Activated CD4-positive, alpha-beta T cell treated with anti-CD3 and anti-CD28 coated beads for 24 hours (primary cell): Measurements from ENCODE around the gene PRKN.

Source experiments
- DNase-seq, 2 donors: peaks; one replicate each; pipeline ENCODE4 v3.0.0-alpha.2; 2020; ENCODE audit warnings: low read depth in 2 of 2

The PRKN gene

DNA sequence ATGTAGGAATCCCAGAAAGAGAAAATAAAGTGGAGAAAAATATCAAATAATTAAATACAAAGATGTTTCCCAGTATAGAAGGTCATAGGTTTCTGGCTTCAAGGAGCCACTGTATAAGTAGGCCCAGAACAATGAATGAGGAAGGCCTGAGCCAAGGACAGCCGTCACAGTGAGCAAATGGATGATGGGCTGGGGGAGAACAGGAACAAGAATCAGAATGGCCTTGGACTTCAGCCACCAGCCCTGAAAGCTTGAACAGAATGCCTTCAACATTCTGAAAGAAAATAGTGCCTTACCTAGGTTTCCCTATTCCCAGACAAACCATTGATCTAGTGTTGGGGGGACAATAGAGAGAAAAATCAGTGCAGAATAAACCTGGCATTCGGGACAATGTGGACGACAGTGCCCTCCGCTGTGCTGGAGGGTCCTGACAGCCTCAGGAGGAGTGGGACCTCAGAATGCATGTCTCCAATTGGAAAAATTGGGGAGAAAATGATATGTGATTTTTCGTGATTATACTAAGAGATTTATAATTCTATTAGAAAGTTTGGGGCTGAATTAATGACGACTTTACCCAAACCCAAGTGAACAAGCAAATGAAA, 1119.8 kb downstream of the PRKN start:
- no peak for DNase-seq

DNA sequence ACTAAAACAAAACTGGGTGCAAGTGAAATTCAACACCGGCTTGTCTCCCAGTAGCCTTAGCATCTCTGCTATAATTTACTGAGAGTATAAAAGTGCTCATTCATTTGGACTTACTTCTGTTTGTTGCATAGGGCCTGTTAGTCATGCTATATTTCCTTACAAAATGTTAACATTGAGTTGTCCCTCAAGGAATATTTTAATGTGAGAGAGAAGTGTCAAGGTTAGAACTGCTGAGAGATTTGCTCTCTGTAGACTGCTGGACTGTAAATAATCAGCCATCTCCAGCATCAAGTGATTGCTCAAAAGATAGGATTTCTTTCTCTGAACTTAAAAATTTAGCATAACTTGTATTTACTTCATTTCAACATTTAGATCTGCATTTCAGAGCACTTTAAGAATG, 1125.2 kb downstream of the PRKN start:
- DNase-seq: no peak

DNA sequence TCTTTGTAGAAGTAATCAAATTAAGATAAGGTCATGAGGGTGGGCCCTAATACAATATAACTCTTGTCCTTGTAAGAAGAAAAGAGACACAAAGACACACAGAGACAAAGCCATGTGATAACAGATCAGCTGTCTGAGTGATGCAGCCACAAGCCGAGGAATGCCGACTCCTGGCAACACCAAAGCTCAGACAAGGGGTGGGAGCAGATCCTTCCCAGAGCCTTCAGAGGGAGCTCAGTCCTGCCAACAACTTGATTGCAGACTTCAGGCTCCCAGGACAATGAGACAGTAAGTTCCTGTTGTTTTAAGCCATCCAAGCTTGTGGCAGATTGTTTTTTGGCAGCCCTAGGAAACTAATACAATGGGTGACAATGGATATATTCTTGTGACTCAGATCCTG, 1128.7 kb downstream of the PRKN start:
- no peak for DNase-seq

DNA sequence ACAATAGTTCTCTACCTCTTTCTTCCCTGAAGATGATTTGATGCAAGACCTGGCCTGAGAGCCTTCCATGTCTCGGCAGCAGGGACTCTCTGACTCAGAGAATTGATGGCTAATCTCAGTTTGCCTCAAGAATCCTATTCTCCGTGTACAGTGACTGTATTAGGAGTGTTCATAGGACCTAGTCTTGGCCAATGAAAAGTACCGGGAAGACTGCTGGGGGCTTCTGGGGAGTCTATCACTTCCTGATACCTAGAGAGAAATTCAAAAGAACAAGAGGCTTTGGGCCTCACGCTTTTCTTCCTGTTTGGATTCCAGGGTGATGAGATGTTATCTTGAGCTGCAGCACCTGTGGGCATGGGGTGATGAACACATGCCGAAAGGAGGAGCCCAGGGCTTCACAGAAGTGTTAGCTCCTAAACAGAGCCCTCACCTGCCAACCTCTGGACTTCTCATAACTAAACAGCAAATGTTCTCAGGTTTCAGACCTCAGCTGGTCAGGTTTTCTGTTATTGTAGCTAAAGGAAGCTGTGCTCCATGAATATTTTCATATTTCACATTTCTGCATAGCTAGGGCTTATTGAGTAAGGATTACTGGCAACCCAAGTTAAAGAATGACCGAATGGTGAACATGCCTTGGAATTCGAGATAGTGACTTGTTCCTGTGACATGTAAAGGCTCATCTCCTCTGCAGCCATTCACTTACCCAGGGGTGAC, 1130.6 kb downstream of the PRKN start:
- no peak for DNase-seq

DNA sequence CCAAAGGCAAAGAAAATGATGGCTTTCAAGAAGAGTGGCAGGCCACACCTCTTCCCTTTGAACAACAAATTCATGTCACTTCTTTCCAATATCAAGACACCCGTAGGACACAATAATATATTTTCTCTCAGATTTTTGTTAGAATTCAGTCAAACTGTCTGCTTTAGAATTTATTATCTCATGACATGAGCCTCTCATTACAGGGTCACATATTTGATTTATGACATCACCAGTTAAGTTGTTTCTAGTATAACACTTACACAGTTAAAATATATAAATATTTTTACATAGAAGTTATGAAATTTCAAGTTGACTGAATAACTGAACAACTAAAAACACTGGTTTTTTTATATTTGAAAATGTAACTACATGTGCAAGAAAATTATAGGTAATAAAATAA, 1133.2 kb downstream of the PRKN start:
- DNase-seq: no peak

DNA sequence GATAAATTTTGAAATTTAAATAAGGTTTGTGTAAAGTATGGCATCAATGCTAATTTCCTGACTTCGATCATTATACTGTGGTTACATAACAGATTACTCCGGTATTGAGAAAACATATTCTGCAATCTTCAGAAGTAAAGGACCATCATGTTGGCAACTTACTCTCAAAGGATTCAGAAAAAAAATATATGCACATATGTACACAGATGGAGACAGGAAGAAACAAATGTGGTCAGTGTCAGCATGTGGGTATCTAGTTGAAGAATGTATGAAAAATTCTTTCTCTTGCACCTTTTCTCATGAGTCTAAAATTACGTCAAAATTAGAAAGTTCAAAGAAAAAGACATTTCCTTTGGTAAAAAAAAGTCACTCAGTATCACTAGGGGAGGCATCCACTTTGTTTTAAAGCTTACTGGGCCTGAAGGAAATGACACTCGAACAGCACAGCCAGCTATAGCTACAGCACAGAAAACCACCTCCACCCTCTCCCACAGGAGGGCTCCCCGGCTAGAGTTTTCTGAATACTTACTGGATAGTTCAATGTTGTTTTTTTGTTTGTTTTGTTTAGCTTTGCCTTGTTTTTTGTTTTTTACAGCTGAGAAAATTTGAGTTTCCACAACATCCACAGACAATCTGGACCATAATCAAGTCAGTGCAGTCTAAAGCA, 1136.5 kb downstream of the PRKN start:
- DNase-seq: no peak

DNA sequence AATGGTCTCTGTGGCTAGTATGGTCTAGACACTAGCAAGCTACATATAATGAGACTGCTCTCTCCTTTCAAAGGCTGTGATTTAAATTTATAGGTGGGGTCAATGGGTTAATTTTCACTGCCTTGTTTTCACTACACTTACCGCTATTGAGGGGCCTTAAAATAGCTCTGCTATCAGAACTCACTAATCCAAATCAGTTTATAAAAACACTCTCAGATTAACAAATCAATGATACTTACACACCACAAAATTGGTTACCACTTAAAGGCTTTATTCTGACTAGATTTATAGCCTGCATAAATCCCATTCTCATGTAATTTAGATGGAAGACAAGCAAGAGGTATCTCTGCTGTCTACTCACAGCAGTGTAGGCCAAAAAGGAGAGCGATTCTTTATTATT, 1140.7 kb downstream of the PRKN start:
- no peak for DNase-seq

DNA sequence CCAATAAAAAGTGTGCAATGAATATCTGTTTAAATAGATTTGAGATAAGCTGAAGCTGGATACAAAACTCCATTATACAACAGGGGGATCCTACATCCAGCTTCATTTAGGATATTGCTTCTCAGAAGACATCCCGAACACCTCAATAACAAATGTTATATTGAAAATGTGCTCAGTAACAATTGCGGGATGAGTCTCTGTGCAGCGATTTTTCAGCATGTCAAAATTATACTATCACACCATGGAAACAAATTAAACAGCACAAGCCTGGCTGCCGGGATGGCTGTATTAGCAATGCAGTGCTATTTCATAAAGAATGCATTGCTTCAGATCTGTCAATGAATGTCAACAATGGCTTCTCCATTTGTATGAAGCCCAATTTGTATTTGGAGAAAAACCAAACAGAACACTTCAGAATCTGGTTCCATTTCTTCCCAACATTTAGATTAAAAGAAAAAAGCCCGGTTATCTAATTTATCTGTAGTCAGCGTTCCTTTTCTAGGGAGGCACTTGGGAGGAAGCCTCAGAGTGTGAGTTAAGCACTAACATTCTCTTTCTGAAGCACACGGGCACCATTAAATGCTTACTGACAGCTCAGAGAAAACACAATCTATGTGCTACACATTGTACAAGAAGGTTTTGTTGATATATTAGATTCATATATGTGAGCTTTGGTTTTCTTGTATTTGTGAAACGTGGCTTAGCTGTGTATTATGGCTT, 1142.8 kb downstream of the PRKN start:
- no peak for DNase-seq

DNA sequence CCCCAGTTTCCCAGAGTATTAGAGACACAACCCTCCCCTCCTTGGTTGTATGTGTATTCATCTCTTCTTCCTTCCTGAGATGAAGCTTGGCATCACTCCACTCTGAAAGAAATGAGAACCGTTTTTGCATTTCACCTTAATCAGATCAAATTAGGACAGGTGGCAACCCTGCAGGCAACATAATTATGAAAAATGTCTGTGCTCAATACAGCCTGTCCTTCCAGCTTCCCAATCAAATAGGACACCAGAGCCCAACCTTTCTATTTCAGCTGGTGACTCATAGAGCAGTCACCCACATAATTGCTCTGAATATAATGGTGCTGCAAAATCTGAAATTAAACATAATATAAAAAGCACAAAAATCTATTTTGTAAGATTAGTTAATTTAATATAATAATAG, 1143.5 kb downstream of the PRKN start:
- no peak for DNase-seq

DNA sequence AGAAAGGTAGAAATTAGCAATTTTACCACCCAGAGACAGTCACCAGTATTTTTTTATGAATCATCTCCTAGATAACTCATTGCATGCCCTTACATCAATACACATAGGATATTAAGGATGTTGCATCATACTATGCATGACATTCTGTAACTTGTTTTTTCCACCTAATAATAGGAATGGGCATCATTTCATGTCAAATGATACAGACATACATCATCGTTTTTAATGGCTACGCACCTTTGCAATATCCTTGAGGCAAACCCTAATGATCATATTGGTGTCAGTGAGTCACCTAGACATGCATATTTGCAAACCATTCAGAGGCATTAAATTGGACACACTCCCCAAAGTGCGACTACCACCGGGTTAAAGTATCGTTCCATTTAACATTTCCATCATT, 1144.0 kb downstream of the PRKN start:
- DNase-seq: no peak

DNA sequence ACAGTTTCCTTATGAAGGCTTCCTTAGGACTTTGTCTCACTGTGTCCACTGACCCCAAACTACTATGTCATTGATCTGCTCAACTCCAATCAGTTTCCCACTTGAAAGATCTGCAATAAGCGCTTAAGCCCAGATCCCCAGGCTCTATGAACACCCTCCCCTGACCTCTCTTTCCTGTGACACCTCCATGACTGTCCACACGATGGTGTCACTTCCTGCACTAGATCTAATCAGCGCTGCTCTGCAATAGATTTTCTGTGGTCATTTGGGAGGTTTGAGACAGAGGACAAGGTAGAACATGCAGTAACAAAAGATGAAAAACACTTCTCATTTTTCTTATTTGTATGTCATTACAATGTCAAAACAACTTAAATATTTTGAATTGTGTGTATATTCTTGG, 1149.1 kb downstream of the PRKN start:
- no peak for DNase-seq

DNA sequence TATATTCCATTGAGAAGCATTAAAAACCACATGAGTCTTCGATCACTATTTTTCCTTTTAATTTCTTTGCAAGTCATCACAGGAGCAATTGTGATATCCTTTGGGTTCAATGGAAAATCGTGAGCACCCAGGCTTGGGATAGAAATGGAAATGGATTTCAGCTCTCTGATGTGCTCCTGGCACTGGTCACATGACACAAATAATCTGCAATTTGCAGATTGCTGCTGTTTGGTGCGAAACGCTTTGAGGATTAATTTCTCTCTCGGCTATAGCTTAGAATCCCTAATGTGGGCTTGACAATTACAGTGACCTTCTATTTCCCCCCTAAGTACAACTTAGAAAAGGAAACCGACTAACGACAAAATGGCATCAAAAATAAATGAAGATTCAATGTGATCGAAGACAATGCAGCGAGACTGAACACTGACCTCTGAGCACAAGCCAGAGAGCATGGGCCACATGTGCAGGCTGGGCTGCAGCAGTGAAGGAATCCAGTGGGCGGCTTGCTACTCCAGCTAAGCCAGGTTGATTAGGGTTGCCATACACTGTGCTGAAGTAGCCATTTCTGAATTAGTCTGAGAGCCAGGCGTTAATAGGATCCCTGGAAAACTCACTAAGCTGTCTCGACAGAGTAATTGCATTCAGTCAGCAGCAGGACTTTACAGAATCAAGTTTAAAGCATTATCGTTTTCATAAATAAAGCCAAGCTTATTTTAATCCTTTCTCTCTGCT, 1151.9 kb downstream of the PRKN start:
- DNase-seq: no peak

DNA sequence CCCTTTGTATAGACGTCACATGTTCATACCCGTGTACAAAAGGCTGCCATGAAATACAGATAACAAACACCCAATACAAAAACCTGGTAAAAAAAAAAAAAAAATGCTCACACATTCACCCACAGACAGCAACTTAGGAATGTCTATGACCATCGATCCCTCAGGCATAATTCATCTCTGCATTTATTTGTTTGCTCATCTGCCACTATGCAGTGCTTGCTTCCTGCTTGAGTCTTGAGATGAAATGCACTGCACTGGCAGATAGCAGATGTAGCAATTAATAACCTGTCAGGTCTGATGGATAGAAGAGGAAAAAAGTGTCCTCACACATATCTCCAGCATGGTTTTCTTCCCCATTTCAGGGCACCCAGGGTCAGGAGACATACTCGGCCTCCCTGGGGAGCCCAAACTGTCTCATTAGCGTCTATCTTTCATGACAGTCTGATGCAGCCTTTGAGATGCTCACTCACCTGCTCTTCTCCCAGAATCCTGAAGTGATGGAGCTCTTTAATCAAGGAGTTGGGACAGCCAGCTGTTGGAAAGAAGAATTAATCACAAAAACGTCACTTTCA, 1158.6 kb downstream of the PRKN start:
- DNase-seq: no peak

DNA sequence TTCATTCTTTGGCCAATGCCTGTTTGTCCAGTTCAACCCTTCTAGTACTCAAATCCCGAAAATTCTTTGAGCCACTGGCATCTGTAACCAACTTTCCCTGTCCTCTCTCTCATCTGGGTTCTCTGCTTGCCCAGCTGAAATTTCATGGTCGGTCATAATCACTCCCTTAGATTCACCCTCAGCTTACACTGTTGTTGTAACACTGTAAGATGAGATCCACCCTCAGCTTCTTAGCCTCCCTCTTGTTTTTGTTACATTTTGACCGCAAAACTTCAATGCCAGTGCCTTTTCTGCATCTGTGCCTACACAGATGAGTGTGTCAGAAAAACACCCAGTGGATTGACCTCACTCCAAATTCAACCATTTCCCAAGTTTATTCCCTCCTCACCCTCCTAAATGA, 1162.6 kb downstream of the PRKN start:
- no peak for DNase-seq

DNA sequence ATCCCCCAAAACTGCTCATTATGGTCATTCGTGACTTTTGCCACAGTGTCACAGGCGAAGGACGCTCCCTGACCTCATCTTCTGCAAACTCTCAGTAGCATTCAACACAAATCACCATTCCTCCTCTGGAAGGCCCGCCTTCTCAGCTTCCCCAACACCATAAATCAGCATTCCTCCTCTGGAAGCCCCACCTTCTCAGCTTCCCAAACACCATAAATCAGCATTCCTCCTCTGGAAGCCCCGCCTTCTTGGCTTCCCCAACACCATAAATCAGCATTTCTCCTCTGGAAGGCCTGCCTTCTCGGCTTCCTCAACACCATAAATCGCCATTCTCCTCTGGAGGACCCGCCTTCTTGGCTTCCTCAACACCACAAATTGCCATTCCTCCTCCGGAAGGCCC, 1165.7 kb downstream of the PRKN start:
- no peak for DNase-seq

DNA sequence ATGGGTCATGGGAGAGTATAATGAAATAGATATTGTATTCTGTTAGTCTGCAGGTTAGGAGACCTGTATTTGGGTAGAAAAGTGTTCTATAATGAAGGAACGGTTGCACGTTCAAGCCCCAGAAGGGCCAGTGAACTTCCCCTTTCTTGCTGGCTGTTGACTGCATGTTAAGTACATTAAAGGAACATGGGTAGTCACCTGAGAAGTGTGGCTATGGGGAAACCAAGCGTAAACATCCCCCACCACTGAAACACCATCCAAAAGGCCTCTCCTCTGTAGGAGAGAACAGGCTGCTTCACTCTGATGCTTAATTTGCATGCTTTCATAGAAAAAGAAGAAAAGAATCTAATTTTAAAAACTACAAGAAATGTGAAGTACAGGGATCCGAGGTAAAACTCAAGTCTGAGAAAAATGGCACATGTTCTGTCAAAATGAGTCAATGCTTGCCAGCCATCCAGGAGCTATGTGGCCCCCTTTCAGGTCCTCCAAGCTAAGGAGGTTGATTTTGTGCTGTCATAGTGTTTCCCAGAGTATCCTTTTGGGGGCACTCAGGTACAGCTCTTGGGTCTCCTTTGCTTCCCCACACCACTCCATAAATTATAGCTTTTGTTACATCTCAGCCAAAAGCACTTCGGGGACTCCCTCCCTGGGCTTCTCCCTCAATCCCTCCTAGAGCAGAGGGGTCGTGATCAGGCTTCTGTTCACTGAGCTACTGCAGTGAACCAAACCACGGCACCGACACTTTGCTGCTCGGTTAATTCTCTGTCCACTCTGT, 1170.0 kb downstream of the PRKN start:
- no peak for DNase-seq

DNA sequence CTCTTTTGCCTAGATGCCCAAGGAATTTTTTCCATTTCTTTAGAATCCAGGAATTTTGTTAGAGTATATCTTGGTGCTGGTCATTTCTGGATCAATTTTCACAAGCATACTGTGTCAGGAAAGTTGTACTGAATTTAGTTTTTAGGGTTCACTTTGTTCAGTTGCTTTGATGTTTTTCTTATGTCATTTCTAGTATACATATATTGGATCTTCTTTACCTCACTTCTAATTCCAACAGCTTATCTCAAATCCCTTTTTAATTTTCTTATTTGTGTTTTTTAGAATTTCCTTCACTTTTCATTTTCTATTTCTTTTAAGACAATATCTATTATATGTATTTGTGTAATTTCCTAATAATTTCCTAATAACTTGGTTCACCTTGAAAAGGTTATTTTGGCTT, 1172.7 kb downstream of the PRKN start:
- DNase-seq: no peak

DNA sequence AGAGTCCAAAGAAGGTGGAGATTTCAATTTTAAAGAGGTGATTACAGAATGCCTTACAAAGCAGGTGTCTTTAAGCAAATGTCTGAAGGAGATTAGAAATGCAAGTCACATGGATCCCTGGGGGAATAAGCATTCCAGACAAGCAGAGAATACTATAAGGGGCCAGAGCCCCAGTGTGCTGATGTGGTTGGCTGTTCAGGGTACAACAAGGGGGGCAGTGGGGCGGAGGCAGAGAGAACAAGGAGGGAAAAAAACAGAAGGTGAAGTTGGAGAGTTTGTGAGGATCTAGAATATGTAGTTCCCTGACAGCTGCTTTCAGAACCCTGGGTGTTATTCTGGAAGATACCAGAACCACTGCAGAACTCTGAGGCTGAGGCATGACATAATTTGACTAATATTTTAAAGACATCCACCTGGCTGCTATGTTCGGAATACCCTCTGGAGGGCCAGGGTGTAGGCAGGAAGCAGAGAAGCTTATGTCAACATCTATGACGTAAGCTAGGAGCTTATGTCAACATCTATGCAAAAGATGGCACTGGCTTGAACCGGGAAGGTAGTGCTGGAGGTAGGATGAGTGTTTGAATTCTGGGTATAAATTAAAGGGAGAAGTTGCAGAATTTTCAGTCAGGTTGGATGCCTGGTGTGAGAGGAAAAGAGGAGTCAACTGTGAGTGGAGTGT, 1177.5 kb downstream of the PRKN start:
- DNase-seq: no peak

DNA sequence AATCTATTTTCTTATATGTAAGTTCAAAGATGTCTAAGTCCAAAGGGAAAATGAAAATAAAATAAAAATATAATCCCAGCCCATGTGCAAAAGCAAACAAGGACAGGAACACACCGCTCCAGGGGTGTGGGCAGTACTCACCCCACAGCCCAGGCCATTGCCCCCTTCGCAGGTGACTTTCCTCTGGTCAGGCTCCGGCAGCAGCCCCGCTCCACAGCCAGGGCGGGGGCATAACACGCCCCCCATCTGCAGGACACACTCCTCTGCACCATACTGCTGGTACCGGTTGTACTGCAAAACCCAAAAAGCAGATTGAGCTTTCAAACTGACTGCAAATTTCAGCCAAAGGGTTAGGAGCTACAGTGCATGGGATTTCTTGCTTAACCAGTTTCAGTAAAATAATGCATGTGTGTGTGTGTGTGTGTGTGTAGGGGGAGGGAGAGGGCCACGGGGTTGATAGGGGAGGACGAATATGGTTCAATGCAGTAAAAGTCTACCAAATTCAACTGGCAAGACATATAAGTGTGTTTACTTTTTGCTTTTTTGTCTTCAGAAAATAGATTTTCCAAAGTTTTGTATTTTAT, 1178.8 kb downstream of the PRKN start:
- no peak for DNase-seq

DNA sequence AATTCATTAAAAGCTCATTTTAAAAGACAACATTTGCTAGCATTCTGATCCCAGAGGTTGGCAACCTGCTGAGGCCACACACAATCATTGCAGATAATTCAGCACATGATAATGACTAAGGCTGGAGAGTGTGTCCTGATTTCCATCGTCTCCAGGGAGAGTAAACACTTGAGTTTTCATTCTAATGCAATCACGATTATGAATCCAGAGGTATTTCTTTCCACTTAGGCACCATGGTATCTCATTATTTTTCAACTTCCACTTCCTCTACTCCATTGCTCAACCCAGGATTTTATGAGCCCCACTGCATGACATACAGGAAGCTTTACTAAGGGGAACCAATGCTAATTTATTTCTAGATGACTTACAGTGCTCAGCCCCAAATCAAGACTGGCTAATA, 1179.9 kb downstream of the PRKN start:
- DNase-seq: no peak
